GM23248 (cell line): Measurements from ENCODE around the gene EML6. TPM values are rescaled to one million over a fixed set of nuclear protein-coding genes. Genes with fewer than 3 reads are reported as not detected.

Source experiments
- DNase-seq: peaks from one replicate; pipeline ENCODE4 v3.0.0-alpha.2; 2015
- H2AFZ ChIP-seq: fragments of 200-600 bp; sonication (generic); 2 replicates; pipeline ENCODE4 v1.6.1; 2016; ENCODE audit warnings: antibody characterized with exemption
- H3F3A ChIP-seq: fragments of 200-600 bp; sonication (generic); 2 replicates; pipeline ENCODE4 v1.6.1; 2016; ENCODE audit warnings: mild to moderate bottlenecking, antibody characterized with exemption, mixed run types; ENCODE audit not compliant: insufficient read depth
- H3K27ac ChIP-seq: fragments of 200-600 bp; sonication (generic); 2 replicates; pipeline ENCODE4 v1.5.1; 2016; ENCODE audit warnings: mild to moderate bottlenecking
- H3K27me3 ChIP-seq: fragments of 200-600 bp; sonication (generic); replicated peaks from 2 replicates; pipeline ENCODE4 v1.6.1; 2016; ENCODE audit warnings: mild to moderate bottlenecking; ENCODE audit not compliant: insufficient read depth
- H3K36me3 ChIP-seq: fragments of 200-600 bp; sonication (generic); 2 replicates; pipeline ENCODE4 v1.6.1; 2016; ENCODE audit warnings: low read depth, mild to moderate bottlenecking
- H3K4me1 ChIP-seq: fragments of 200-600 bp; sonication (generic); 2 replicates; pipeline ENCODE4 v1.6.1; 2016; ENCODE audit warnings: mild to moderate bottlenecking; ENCODE audit not compliant: insufficient read depth
- H3K4me2 ChIP-seq: fragments of 200-600 bp; sonication (generic); one replicate; pipeline ENCODE4 v1.6.1; 2016; ENCODE audit warnings: mild to moderate bottlenecking; ENCODE audit not compliant: unreplicated experiment
- H3K4me3 ChIP-seq: fragments of 200-600 bp; sonication (generic); 2 replicates; pipeline ENCODE4 v1.5.1; 2016; ENCODE audit warnings: mild to moderate bottlenecking
- H3K79me2 ChIP-seq: fragments of 200-600 bp; sonication (generic); 2 replicates; pipeline ENCODE4 v1.6.1; 2016; ENCODE audit warnings: mild to moderate bottlenecking; ENCODE audit not compliant: insufficient read depth
- H3K9ac ChIP-seq: fragments of 200-600 bp; sonication (generic); 2 replicates; pipeline ENCODE4 v1.6.1; 2016; ENCODE audit warnings: mild to moderate bottlenecking
- H3K9me2 ChIP-seq: fragments of 200-600 bp; sonication (generic); 2 replicates; pipeline ENCODE4 v1.6.1; 2016; ENCODE audit warnings: mixed run types, mild to moderate bottlenecking, moderate library complexity; ENCODE audit not compliant: insufficient read depth
- H3K9me3 ChIP-seq: fragments of 200-600 bp; sonication (generic); one replicate; pipeline ENCODE4 v1.6.1; 2017; ENCODE audit warnings: low read depth
- H4K20me1 ChIP-seq: fragments of 200-600 bp; sonication (generic); 2 replicates; pipeline ENCODE4 v1.6.0; 2016; ENCODE audit not compliant: insufficient read depth
- EZH2 ChIP-seq: fragments of 200-600 bp; sonication (generic); IDR thresholded peaks from 2 replicates; pipeline ENCODE4 v1.6.1; 2018; ENCODE audit warnings: antibody characterized with exemption, mild to moderate bottlenecking; ENCODE audit not compliant: insufficient read depth, poor library complexity, severe bottlenecking
- EZH2phosphoT487 ChIP-seq: fragments of 200-600 bp; sonication (generic); IDR thresholded peaks from 2 replicates; pipeline ENCODE4 v1.6.1; 2018; ENCODE audit warnings: antibody characterized with exemption, moderate library complexity, mild to moderate bottlenecking, low read depth; ENCODE audit not compliant: insufficient read depth
- WGBS, 2 experiments: methylation state at CpG; one replicate each; pipeline ENCODE4 v1.1.6; 2015 to 2017; ENCODE audit warnings: low lambda C conversion rate in 2 of 2, low coverage in 1 of 2; ENCODE audit errors: missing lambda C conversion rate in 2 of 2; 5-methylcytosine and 5-hydroxymethylcytosine counted together
- in situ Hi-C: fragments of 300-500 bp; cut with MboI; formaldehyde crosslinking; loops from 2 replicates; pipeline ENCODE4 v1.15.0; 2020
- polyA plus RNA-seq: library from polyadenylated mRNA; unstranded; fragments of >200 nt; fragmentation: Nextera tagmentation; extraction: Ambion mirVana; gene quantifications from 2 replicates; pipeline ENCODE4 v1.2.1, GENCODE V29; 2016
- total RNA-seq: library from RNA; depleted of rRNA; stranded (reverse); fragments of >200 nt; shearing (Covaris generic); gene quantifications from 2 replicates; pipeline ENCODE4 v1.2.3, GENCODE V29; 2014

EML6 gene
- total and polyA plus RNA-seq, 2 experiments from 2014 or later = 0.54 to 0.76 TPM

DNA sequence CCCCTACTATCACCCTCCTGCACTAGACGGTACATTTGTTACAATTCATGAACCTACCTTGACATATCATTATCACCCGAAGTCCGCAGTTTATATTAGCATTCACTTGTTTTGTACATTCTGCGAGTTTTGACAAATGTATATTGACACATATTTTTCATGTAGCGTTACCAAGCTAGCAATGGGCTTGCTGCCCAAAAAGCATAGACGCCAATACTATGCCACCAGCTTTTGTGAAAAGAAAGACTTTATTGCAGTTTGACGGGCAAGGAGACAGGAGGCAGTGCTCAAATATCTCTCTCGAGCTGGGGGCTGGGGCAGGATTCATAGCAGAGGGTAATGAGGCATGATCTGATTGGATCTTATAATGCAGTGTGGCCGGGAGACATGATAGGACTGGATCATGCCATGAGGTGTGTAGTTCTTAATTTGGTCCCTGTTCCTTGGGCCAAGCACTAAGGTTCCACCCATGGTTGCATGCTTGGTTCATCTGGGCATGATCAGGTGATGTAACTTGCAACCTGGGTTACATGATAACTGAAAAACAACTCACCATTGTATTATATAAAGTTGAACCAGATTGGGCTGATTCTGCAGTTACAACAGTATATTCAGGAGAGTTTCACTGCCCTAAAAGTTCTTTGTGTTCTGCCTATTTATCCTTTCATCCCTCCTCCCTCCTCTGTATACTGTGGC is 164.5 kb downstream of the EML6 start:
- Histone ChIP-seq H3K9ac (no peak overlapping the region), H3K4me1 (peaks cover 4% of the 10 kb centered on the region), H2AFZ (no peak overlapping the region), H3K9me2 (no peaks in the 10 kb centered on the region), H3K36me3 (no peaks in the 10 kb centered on the region), H3K4me2 (no peak overlapping the region), H3K79me2 (no peaks in the 10 kb centered on the region), H4K20me1 (no peaks in the 10 kb centered on the region), H3K27me3 (no peaks in the 10 kb centered on the region), H3K4me3 (no peak overlapping the region), H3K27ac (no peak overlapping the region), H3F3A (peaks cover 4% of the 10 kb centered on the region; the same call in 1 of the 2 replicates), H3K9me3 (no peaks in the 10 kb centered on the region)
- no peak for TF ChIP-seq EZH2
- no peak for TF ChIP-seq EZH2phosphoT487
- WGBS, 2 experiments = 72 to 76% methylated on average over 9 of the region's 9 CpGs
- DNase-seq = no peak
- in situ Hi-C loops = no loop called here

DNA sequence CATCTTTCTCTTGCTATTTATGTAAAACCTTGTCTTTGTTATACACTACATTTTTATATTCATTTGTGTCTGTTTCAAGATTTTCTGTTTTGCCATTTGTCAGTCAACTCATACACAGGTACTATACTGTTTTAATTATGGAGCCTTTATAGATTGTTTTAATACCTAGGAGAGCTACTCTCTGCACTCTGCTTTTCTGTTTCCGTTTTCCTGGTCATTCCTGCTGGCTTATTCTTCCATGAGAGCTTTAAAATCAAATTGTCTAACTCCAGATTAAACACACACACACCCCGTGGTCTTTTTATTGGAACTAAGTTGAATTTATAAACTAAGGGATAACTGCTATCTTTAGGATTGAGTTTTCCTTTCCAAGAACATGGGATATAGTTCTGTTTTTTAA is 165.6 kb downstream of the EML6 start:
- Histone ChIP-seq H3K4me1 (peaks cover 4% of the 10 kb centered on the region), H3K4me2 (no peak overlapping the region), H4K20me1 (no peaks in the 10 kb centered on the region), H3K27ac (no peak overlapping the region), H3F3A (peaks cover 4% of the 10 kb centered on the region; the same call in 1 of the 2 replicates), H3K36me3 (no peaks in the 10 kb centered on the region), H2AFZ (no peak overlapping the region), H3K9me2 (no peaks in the 10 kb centered on the region), H3K27me3 (no peaks in the 10 kb centered on the region), H3K9me3 (no peaks in the 10 kb centered on the region), H3K79me2 (no peaks in the 10 kb centered on the region), H3K4me3 (no peak overlapping the region), H3K9ac (no peak overlapping the region)
- 46 to 48% methylated on average over 2 of the region's 2 CpGs for WGBS, 2 experiments
- no peak for DNase-seq
- TF ChIP-seq EZH2 = no peak
- no peak for TF ChIP-seq EZH2phosphoT487
- in situ Hi-C loops = no loop called here

DNA sequence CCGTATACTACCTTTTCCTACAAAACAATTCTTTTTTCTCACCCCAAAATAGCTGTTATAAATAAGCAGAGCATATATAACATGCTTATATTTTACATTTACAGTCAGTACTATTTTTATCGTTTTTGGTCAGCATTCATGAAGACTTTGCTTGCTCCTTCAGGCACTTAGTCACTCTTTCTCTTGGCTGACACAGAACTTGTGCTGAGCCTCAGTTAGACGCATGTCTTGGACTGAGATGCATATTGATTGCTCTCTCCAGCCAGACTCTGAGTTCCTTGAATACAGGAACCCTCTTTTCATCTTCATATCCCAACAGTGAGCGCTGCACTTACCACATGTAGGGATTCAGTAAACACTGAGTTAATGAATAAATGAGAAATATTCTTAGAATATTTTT is 168.4 kb downstream of the EML6 start:
- peaks cover 16% of the 10 kb centered on the region for H3F3A ChIP-seq
- H3K36me3 ChIP-seq = no peaks in the 10 kb centered on the region
- in situ Hi-C loops = no loop called here
- peaks cover 4% of the 10 kb centered on the region for H3K4me1 ChIP-seq
- no peak overlapping the region for H3K4me3 ChIP-seq
- no peaks in the 10 kb centered on the region for H3K9me2 ChIP-seq
- DNase-seq = peak; percentile 62
- no peaks in the 10 kb centered on the region for H3K9me3 ChIP-seq
- no peaks in the 10 kb centered on the region for H3K79me2 ChIP-seq
- no peak overlapping the region for H2AFZ ChIP-seq
- no peak overlapping the region for H3K9ac ChIP-seq
- TF ChIP-seq EZH2 = no peak
- TF ChIP-seq EZH2phosphoT487 = no peak
- WGBS, 2 experiments = 27 to 31% methylated on average over 4 of the region's 4 CpGs
- H3K27me3 ChIP-seq = no peaks in the 10 kb centered on the region
- H3K4me2 ChIP-seq = no peak overlapping the region
- H3K27ac ChIP-seq = no peak overlapping the region
- H4K20me1 ChIP-seq = no peaks in the 10 kb centered on the region

DNA sequence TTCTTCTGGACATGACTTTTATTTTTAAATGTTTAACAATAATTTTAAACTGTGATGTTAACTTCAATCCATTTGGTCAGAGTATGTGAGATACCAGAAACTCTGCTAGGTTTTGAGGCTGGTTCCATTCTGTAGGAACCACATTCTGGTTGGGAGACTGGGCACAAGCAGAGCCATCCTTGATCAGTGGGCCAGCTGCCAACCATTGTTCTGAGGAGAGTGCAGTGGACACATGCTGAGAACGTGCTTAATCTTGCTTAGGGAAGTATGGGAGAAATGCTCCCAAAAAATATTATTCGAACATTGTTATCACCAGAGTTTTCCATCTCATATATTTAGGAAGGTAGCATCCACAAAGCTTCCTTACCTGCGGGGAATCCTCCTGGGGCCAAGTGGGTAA is 171.0 kb downstream of the EML6 start:
- TF ChIP-seq EZH2 = no peak
- TF ChIP-seq EZH2phosphoT487 = no peak
- 59 to 65% methylated on average over 3 of the region's 3 CpGs for WGBS, 2 experiments
- no peaks in the 10 kb centered on the region for H4K20me1 ChIP-seq
- no peak overlapping the region for H2AFZ ChIP-seq
- no peaks in the 10 kb centered on the region for H3K9me2 ChIP-seq
- no peak for DNase-seq
- H3F3A ChIP-seq = peaks cover 16% of the 10 kb centered on the region
- no peaks in the 10 kb centered on the region for H3K36me3 ChIP-seq
- H3K4me2 ChIP-seq = no peak overlapping the region
- no peak overlapping the region for H3K27ac ChIP-seq
- peaks cover 2% of the 10 kb centered on the region; the same call in 1 of the 2 replicates for H3K79me2 ChIP-seq
- in situ Hi-C loops = no loop called here
- H3K4me3 ChIP-seq = no peak overlapping the region
- H3K27me3 ChIP-seq = no peaks in the 10 kb centered on the region
- no peaks in the 10 kb centered on the region for H3K9me3 ChIP-seq
- H3K4me1 ChIP-seq = peaks cover 4% of the 10 kb centered on the region
- no peak overlapping the region for H3K9ac ChIP-seq

DNA sequence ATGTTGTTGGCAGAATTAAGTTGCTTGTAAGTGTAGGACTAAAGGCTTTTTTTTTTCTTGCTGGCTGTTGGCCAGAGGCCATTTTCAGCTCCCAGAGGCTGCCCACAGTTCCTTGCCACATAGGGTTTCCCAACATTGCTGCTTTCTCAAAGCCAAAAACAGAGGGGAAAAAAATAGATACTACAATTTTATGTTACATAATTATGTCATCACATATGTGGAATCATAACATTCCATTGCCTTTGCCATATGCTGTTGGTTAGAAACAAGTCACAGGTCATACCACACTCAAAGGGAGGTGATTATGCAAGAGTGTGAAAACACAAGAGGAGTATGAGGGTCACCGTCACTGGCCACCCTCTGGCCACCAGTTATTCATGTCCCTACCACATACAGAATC is 172.3 kb downstream of the EML6 start:
- TF ChIP-seq EZH2 = no peak
- TF ChIP-seq EZH2phosphoT487 = 0 out of 2 replicates have a peak, but pooled peaks have one; percentile 63
- no peaks in the 10 kb centered on the region for H4K20me1 ChIP-seq
- peaks cover 13% of the 10 kb centered on the region for H3K79me2 ChIP-seq
- WGBS, 2 experiments = 48 to 87% methylated on average over 1 of the region's 1 CpG
- H3K36me3 ChIP-seq = no peaks in the 10 kb centered on the region
- H3K9ac ChIP-seq = no peak overlapping the region
- H3K9me2 ChIP-seq = no peaks in the 10 kb centered on the region
- H3K4me1 ChIP-seq = peaks cover 11% of the 10 kb centered on the region
- H3K4me2 ChIP-seq = no peak overlapping the region
- no peaks in the 10 kb centered on the region for H3K9me3 ChIP-seq
- H3K4me3 ChIP-seq = no peak overlapping the region
- DNase-seq = peak; percentile 57
- no peak overlapping the region for H3K27ac ChIP-seq
- no peaks in the 10 kb centered on the region for H3K27me3 ChIP-seq
- H3F3A ChIP-seq = peaks cover 16% of the 10 kb centered on the region
- in situ Hi-C loops = no loop called here
- no peak overlapping the region for H2AFZ ChIP-seq
